Ureter (tissue), 1 donor: ENCODE data around the gene DBT. TPM values are rescaled to one million over a fixed set of nuclear protein-coding genes. Genes with fewer than 3 reads are reported as not detected.

Experiments
- DNase-seq: peaks from one replicate; pipeline ENCODE4 v3.0.0-alpha.2; 2020; ENCODE audit warnings: low spot score
- total RNA-seq: library from RNA; stranded (reverse); gene quantifications from one replicate; pipeline ENCODE4 v1.2.4, GENCODE V29; 2023
- donor health status: DM: yes; HTN: yes; CAD: no.

DBT gene
- total RNA-seq, 1 donor from 2014 or later = 24.3 TPM

DNA sequence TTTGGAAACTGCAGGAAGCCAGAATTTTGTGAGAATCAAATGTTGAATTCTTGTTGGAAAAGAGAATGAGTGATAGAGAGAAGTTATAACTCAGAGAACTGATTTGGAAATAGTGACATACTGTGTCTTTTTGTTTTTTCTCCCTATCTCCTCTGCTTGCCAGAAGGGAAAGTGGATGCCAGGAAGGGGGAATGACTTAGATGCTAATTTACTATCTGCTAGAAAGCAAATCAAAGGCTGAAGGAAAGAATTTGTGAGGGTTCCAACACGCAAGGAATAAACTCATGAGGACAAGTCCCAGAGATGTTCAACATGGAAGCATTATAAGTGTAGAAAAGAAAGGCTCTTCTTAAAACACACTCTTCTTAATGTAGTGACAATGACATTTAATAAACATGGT lies 51.0 kb downstream of the DBT start:
- DNase-seq = no peak

DNA sequence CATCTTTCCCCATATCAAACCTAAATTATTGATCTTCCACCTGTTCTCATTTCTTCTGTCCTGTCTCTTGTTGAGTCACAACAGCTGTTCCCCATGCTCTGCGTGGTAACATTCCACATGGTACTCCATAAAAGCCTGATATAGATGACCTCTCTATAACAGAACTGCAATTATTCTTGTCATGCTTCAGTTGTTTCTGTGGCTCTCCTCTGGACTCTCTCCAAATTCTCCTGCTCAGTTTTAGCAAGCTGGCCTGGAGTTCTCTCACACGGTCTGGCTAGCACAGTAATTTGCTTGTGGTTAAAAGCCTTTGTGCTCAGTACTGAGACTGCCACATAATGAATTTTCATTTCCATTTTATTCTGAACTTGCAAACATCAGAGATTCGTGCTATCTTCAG lies 61.0 kb downstream of the DBT start:
- no peak for DNase-seq

DNA sequence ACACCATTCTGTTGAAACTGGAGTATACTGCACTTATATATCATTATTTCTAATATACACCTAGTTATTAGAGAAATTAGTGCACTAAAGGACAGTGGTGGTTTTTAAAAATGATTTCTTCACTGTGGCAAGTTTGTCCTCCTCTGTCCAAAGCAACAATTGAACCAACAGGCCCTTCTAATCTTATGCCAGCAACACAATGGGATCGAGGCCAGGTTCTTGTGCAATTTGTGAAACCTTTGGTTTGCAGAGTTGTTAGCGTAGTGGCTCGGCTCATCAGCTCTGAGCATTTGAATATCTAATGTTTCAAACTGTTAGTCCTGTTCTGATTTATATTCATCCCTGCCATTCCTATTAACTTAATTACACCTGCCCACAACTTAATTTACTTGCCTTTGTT lies 61.7 kb downstream of the DBT start:
- peak; percentile 54 for DNase-seq

DNA sequence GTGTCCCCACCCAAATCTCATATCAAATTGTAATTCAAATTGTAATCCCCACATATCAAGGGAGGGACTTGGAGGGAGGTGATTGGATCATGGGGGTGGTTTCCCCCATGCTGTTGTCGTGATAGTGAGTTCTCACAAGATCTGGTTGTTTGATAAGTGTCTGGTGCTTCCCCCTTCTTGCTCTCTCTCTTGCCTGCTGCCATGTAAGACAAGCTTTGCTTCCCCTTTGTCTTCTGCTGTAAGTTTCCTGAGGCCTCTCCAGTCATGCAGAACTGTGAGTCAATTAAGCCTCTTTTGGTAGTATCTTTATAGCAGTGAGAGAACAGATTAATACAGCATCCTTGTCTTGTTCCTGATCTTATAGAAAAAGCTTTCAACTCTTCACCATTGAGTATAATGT lies 65.1 kb downstream of the DBT start:
- DNase-seq = no peak

DNA sequence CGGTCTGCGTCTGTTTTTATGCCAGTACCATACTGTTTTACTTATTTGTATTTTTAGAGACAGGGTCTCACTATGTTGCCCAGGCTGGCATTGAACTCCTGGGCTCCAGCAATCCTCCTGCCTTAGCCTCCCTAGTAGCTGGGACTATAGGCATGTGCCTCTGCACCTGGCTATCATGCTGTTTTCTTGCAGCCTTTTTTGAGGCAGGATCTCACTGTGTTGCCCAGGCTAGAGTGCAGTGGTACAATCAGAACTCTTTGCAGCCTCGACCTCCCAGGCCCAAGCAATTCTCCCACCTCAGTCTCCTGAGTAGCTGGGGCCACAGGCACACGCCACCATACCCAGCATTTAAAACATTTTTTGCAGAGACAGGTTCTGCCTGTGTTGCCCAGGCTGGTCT lies 66.3 kb downstream of the DBT start:
- no peak for DNase-seq

DNA sequence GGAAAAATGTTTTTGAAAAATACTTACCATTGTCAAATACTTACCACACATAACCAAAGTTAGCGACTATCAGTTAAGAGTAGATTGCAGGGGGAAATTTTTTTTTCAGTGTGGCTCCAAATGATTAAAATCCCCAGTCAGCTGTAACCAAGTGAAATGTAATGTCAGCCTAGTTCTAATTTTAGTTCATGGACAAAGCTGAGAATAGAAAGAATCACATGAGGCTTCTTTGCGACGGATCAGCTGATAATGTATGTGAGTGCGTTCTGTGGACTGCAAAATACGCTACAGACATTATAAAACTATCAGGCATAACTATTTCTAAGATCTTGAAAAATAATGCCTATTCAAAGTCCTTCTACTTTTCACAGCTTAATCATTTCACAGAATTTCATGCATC lies 71.5 kb downstream of the DBT start, which contains the start of gene LRRC39:
Gene LRRC39 (minus strand): TSS at position 166 of the 400 bp plus-strand sequence. CDS start 9,740 bp downstream, outside the sequence.
- no peak for DNase-seq

DNA sequence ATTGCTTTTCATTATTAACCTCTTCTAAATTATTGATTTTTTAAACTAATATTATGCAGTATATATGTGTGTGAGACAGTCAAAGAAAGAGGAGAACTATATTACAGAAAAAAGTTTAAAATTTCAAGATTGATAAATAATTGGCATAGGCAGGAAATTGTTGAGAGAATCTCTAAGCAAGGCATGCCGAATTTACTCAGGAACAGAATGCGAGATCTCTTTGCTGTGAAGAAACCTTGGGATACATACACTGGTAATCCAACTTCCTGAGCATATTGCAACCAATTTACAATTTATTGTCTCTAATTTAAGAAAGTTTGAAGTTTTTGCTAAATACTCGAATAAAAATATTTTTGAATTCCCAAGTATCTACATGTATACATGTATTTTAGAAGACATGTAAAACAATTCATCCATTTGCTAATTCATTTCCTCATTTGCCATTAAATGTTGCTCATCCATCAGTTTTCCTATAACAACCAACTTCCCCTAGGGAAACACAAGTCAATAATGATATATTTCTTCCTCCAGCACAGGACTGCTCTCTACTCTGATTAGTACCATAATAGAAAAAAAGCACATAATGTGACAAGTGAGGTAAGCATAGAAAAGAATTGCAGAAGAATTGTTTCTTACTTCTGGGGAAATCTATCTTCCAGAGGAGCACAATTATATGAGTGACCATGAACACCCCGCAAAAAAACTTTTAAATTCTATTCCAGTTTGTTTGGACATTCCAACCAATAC lies 72.2 kb downstream of the DBT start:
- DNase-seq = no peak

DNA sequence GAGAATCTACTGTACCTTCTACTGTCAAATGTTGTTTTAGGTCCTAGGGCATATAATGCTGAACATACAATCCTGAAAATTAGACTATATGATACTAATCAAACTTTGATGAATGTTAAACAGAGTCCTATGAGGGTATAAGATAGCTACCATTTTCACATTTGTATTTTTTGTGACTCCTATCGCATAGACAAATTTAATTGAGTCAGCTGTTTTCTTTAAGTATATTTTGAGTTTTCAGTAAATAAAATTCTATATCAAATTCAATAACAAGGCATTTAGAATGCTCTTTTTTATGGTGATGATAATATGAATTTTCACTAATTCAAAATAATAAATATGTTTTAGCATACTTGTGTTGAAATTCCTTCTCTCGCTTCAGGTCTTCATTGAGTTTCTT lies 81.6 kb downstream of the DBT start:
- DNase-seq = no peak

DNA sequence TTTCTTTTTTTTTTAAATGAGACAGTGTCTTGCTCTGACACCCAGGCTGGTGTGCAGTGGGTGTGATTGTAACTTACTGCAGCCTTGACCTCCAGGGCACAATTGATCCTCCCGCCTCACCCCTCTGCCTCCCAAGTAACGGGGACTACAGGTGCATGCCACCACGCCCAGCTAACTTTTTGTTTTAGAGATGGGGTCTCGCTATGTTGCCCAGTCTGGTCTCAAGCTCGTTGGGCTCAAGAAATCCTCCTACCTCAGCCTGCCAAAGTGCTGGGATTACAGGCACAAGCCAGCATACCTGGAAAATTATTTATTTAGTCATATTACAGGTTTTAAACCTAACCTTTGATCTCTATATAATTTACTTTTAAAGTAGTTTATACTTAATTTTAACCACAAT lies 84.9 kb downstream of the DBT start:
- DNase-seq = no peak

DNA sequence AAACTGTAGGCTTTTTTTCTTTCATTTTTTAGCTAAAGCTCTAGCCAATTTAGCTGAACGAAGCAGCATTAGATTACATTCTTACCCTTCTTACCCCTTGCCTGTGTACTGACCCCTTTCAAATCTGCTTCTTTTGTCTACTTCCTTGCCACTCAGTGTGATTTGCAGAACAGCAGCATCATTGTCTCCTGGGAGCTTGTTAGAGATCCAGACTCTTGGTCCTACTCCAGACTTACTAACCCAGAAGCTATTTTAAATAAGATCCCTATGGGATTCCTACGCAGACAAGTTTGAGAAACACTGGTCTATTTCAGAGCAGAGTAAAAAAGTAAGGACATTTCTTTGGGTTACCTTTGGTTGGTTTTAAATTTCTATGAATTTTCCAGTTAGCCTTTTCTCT lies 85.4 kb downstream of the DBT start:
- no peak for DNase-seq

DNA sequence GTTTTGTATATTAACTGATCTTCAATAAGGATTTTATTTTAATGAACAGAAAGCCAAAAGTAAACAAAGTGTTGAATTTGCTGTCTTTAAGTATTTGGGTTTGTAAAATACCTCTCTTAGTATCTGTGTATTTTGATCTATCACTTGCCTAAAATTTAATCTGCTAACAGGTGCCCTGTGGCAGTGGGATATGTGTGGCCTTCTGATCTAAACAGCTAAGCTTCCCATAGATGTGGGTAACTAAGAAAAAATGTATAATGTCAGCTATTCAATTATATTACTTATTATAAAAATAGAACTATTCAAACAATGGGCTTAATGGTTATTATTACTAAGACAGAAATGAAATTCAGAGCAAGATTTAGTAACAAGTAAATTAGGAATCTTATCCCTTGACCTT lies 86.8 kb downstream of the DBT start:
- no peak for DNase-seq

DNA sequence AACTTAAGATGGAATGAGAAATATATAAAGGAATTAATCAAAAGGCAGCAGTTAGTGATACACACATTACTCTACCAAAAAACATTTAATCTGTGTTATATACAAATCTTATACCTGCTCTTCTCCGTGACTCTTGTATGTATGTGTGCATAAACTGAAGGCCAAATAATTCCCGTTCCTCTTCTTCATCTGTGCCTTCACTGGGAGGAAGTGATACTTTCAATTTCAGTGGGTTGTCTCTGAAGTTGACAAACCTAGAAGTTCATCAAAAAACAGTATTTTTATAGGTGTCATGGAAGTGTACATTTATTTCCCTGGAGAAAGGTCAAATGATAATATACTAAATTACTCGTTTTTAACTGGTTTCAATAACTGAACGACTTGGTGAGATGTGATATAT lies 97.4 kb downstream of the DBT start:
- no peak for DNase-seq

DNA sequence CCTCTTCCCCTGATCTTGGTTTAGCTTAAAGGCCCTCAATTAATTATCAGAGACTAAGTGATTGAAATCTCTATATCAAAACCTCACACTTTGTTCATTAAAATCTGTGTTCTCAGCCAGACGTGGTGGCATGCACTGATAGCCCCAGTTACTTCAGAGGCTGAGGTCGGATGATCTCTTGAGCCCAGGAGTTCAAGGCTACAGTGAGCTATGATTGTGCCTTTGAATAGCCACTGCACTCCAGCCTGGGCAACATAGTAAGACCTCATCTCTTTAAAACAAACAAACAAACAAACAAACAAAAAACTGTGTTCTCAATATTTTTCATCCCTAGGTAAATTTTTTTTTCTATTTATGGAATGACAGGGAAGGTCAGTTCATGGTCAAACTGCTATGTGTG lies 98.0 kb downstream of the DBT start:
- no peak for DNase-seq

DNA sequence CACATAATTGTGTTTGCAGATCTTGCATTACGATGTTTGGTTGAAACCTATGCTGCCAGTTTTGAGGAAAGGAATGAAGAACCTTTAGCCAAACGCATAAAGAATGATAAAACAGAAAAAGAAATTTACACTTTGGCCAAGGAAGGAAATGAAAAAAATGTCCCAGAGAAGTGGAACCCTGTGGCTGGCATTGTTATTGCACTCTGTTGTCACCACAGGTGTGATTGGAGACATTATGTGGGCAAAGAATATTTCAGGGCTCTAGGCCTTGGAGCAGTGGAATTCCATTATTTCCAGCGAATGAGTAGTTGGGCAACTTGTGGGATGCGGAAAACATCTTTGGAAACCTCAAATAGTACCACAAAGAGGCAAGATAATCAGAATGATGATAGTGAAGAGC lies 101.8 kb downstream of the DBT start:
- DNase-seq = no peak

DNA sequence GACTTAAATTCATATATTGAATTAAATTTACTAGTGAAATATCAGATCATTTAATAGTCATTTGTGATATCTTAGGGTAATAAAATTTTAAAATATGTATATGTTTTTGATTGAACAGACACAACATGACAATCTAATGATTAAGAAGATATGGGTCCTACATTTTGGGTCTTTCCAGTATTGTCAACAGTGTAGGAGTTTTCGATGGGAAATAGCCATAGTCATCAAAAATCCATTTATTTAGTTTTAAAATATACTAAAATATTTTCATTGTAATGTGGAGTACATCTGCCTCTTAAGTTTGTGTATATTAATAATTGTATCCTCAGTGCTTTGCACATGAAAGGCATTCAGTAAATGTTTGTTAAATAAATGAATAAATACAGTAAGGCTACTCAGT lies 102.7 kb downstream of the DBT start:
- DNase-seq = no peak

DNA sequence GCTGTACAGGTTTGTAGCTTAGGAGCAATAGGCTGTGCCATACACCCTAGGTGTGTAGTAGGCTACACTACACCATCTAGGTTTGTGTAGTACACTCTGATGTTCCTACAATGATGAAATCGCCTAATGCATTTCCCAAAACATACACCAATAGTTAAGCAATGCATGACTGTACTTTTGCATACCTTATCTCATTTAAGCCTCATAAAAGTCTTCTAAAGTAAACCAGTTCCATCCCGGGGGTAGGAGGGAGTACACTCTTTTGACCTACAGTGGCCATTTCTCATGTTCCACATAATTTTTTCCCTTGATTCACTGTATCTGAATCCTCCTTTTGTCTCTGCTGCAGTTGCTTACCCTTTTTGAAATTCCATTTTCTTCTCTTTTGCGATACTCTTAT lies 104.5 kb downstream of the DBT start:
- no peak for DNase-seq

DNA sequence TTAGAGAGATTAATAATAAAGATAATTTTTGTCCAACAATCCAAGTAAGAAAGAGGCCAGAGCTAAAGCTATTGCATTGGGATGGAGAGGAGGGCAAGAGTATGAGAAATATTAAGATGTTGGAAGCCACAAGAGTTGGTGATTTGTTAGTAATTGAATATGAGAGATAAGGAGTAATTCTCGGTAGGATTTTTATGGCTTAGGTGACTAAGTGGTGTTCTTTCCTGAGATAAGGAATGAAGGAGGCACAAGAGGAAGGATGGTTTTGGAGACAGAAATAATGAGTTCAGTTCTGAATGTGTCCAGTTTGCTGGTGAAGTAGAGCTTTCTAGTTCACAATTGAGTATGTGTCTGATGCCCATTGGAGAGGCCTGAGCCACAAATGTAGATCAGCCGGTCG lies 107.3 kb downstream of the DBT start:
- DNase-seq = no peak

DNA sequence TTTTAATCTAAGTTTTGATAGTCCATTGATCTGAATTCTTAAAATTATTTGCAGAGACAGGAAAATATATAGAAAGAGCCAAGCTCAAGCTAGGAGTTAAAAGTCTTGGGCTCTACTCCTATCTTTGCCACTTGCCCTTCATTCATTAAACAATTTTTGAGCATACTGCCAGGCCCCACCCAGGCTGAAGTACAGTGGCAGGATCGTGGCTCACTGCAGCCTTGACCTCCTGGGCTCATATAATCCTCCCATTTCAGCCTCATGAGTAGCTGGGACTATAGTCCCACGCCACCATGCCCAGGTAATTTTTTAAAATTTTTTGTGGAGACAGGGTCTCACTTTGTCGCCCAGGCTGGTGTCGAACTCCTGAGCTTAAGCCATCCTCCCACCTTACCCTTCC lies 108.4 kb downstream of the DBT start:
- no peak for DNase-seq

DNA sequence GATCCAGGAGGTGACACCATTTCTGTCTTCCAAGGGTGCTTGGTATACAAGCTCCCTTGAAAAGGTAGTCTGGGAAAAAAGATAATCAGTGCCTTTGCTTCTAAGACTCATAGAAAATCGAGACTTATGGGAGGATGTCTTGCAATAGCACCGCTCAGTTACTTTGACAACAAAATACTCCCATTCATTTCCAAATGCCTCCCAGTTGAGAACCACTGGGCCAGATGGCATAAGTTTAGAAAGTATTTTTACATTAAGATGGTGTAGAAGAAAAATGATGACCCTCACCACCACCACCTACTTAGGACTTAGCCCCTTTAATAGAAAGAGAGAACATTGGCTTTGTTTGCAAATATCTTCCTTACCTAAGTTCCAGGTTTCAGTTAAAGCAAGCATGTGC lies 112.0 kb downstream of the DBT start:
- DNase-seq = no peak

Other genes starting within 250 kb of the DBT start
- 2.4 TPM for gene SASS6, start 116.9 kb downstream of the DBT start, total RNA-seq
- gene TRMT13, start 116.7 kb downstream of the DBT start, total RNA-seq = 29.9 TPM
- gene LRRC39, start 71.6 kb downstream of the DBT start, total RNA-seq = 1.8 TPM
- gene RTCA, start 16.4 kb upstream of the DBT start, total RNA-seq = 30.3 TPM
- gene CDC14A, start 102.7 kb upstream of the DBT start, total RNA-seq = 14.3 TPM